Stimulated activated CD4-positive, alpha-beta T cell treated with anti-CD3 and anti-CD28 coated beads, Interleukin-1b, Interleukin-23, amount 100 ng/mL, for 4 hours (primary cell): ENCODE measurements around the gene AMH.

ENCODE experiments used
- DNase-seq, 2 donors: peaks; one replicate each; pipeline ENCODE4 v3.0.0-alpha.2; 2020; ENCODE audit warnings: low read depth in 2 of 2

Gene AMH

GRCh38 chr19:2235381-2236063, 13.6 kb upstream of the AMH start:
- DNase-seq: no peak

DNA sequence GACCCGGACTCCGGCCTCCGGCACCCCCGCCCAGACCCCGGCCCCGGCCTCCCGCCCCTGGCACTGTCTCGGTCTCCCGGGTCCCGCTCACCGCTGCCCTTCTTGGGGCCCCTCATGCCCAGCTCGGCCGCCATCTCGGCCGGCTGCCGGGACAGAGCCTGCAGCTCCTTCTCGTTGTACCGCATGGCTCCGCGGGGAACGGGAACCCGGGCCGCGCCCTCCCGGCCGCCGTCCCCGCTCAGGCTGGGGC, 13.1 kb upstream of the AMH start:
- no peak for DNase-seq

- peak; percentile 97 to 99 for DNase-seq
These were observed 12.6 kb upstream of the AMH start, which contains the start of the genes PLEKHJ1 and SF3A2 for GRCh38 chr19:2236314-2237050. TSS of gene PLEKHJ1 (minus strand) at chr19:2236329. CDS start at chr19:2236248, 81 bp downstream. TSS of gene SF3A2 (plus strand) at chr19:2236824. CDS start at chr19:2243419, 6,595 bp downstream.

DNA sequence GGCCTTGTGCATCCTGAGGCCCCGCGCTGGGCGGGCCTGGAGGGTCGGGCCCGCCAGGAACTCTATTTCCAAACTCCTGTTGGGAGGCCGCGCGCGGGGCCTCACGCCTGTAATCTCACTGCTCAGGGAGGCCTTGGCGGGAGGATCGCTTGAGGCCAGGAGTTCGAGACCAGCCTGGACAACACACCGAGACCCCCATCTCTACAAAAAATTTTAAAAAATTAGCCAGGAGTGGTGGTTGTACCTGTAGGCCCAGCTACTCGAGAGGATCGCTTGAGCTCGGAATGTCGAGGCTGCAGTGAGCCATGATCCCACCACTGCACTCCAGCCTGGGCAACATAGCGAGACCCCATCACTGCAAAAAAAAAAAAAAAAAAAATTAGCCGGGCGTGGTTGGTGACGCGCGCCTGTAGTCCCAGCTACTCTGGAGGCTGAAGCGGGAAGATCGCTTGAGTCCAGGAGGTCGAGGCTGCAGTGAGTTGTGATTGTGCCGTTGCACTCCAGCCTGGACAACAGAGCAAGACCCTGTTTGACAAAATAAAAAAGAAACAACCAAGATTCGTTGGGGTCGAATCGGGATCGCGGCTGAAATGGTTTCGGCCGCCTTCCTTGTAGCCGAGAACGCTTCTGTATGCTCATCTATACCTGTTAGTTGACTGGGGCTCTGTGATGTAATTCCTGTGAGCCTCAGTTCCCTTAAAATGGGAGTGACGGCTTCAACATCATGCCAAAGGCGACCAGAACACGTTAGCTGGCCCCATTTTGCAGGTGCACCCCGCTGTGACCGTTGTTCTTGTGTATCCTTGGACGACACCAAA, 11.9 kb upstream of the AMH start:
- no peak for DNase-seq

DNA sequence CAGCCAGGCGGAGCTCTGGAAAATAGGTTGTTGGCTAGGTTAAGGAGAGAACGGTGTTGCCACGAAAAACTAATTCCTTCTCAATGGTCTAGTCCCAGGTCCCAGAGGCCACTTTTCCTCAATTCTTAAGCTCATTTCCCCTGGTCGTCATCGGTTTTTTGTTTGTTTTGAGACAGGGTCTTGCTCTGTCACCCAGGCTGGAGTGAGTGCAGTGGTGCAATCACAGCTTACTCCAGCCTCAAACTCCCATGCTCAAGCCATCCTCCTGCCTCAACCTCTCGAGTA, 11.3 kb upstream of the AMH start:
- no peak for DNase-seq

- DNase-seq: no peak
These were observed 9.9 kb upstream of the AMH start for GRCh38 chr19:2239173-2239572.

GRCh38 chr19:2239771-2240770, 9.1 kb upstream of the AMH start:
- no peak for DNase-seq

GRCh38 chr19:2240881-2241760, 8.0 kb upstream of the AMH start:
- no peak for DNase-seq

DNA sequence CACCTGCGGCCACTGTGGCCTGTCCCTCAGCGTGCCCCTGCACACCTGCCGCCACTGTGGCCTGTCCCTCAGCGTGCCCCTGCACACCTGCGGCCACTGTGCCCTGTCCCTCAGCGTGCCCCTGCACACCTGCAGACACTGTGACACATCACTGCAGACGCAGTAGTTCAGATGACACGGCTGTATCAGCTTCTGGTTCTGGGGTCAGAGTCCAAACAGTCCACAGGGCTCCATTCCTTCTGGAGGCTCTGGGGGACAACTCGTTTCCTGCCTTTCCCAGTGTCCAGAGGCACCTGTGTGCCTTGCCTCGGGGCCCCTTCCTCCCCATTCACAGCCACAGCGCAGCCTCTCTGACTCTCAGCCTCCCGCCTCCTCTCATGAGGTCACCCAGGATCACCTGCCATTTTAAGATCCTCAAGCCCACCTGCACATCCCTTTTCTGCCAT, 7.0 kb upstream of the AMH start:
- DNase-seq: no peak

DNA sequence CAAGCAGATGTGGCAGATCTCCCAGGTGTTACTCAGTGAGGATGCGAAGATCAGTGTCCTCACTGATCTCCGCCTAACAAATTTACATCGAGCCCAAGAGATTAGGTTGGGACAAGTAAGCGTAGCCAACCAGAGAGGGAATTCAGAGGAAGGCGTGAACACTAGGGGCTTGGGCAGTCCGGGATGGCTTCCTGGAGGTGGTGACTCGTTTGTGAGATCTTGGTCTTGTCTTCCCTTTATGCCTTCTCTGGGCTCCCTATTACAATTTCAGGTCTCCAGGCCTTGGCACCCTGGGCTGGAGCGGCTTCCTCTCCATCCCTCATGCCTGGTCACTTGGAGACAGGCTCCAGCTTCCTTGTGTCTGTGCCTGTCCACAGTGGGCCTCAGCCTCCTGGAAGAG, 6.3 kb upstream of the AMH start:
- no peak for DNase-seq

GRCh38 chr19:2243274-2244124, 5.6 kb upstream of the AMH start:
- no peak for DNase-seq

- DNase-seq: no peak
These were observed 5.1 kb upstream of the AMH start for GRCh38 chr19:2244125-2244411.

DNA sequence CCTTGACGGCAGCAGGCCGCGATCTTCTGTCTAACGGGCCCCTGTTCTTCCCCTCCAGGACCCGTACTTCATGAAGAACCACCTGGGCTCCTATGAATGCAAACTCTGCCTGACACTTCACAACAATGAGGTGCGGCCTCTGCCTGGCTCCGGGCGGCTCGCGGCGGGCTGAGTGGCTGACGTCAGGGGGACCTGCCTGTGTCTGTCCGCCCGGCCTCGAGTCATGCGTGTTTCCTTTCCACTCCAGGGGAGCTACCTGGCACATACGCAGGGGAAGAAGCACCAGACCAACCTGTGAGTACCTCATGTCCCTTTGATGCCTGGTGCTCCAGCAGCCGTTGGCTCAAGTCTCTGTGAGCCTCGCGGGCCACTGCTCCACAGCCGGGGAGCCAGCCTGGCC, 4.6 kb upstream of the AMH start:
- no peak for DNase-seq

- DNase-seq: no peak
These were observed 3.9 kb upstream of the AMH start for GRCh38 chr19:2245273-2245672.

- no peak for DNase-seq
These were observed 3.0 kb upstream of the AMH start for GRCh38 chr19:2246014-2246620.

DNA sequence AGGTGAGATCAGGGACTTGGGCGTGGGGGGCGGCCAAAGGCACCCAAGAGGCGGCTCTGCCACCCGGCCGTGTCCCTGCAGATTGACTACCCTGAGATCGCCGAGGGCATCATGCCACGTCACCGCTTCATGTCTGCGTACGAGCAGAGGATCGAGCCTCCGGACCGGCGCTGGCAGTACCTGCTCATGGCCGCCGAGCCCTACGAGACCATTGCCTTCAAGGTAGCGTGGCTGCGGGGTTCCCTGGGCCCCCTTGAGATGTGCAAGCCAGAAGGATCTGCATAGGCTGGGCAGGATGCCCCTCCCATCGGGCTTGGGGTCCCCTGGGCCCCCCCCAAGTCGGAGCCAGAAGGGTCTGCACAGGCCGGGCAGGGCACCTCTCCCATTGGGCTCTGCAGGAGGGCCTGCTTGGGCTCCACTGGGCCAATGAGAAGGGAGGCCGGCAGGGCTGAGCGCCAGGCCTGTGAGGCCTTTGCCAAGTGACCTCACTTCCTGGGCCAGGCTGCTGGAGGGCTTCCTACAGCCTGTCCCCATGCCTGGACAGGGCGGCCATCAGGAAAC, 2.2 kb upstream of the AMH start:
- no peak for DNase-seq

GRCh38 chr19:2247433-2248101, 1.6 kb upstream of the AMH start:
- DNase-seq: no peak

- DNase-seq: no peak
These were observed 750 bp upstream of the AMH start for GRCh38 chr19:2248136-2249009.
